K562 (cell line): ENCODE measurements around the gene HOXC10. TPM values are rescaled to one million over a fixed set of nuclear protein-coding genes. Genes with fewer than 3 reads are reported as not detected.
A peak's percentile ranks its signal among the peaks of the same experiment; 100 is the strongest.

Experiments
- ATAC-seq: fragments of 200-7000 bp; cut with Tn5 transposase; 3 replicates; pipeline ENCODE4 v1.9.1; 2020; ENCODE audit warnings: moderate library complexity
- BruUV-seq: library from RNA; stranded (reverse); fragments of 400-500 nt; replicated peaks from 2 replicates; lab custom pipeline; 2021; lab: Mats Ljungman, UMichigan
- CTCF ChIA-PET: fragments of 300-600 bp; formaldehyde crosslinking; extraction: SDS; loops from one replicate; lab custom pipeline; 2021; ENCODE audit warnings: low intra/inter-chr PET ratio; lab: Yijun Ruan, JAX
- POLR2A ChIA-PET: fragments of 300-600, 350-650 bp; sonication (Branson Sonifier 250); formaldehyde crosslinking; extraction: SDS; loops from one replicate; lab custom pipeline; 2021; ENCODE audit warnings: antibody characterized with exemption, inconsistent platforms; lab: Yijun Ruan, JAX
- DNase-seq, 4 experiments: peaks; one replicate each; pipeline versions ENCODE4 v3.0.0 to v3.0.0-alpha.2; 2011 to 2018; ENCODE audit warnings: low spot score in 3 of 4, mixed read lengths in 3 of 4; ENCODE audit errors: extremely low read depth in 1 of 4
- FAIRE-seq: peaks from 2 replicates; lab custom pipeline; 2011; peaks lifted over from hg19 to GRCh38; lab: Jason Lieb, UNC
- H2AFZ ChIP-seq: 2 replicates; pipeline ENCODE4 v1.6.0; 2011; ENCODE audit warnings: low read depth, low read length, control low read depth, inconsistent platforms
- H3K27ac ChIP-seq: fragments of 200-600 bp; 3 replicates; pipeline ENCODE4 v1.8.0; 2011; ENCODE audit warnings: low read depth, mild to moderate bottlenecking, control low read depth, inconsistent platforms, low read length, moderate library complexity, mixed read lengths; ENCODE audit errors: extremely low read depth
- H3K27me3 ChIP-seq, 2 experiments: fragments of 300-600 bp in 1 of 2; 2 replicates in 1 of 2; 3 replicates in 1 of 2; pipeline versions ENCODE4 v1.6.0 to v1.8.0; 2011; ENCODE audit warnings: inconsistent platforms in 2 of 2, low read length in 2 of 2, mild to moderate bottlenecking in 1 of 2, mixed read lengths in 1 of 2, moderate library complexity in 1 of 2; ENCODE audit not compliant: control insufficient read depth in 2 of 2, insufficient read depth in 2 of 2
- H3K36me3 ChIP-seq: fragments of 300-600 bp; 3 replicates; pipeline ENCODE4 v1.8.0; 2011; ENCODE audit warnings: mild to moderate bottlenecking, low read length, inconsistent platforms; ENCODE audit not compliant: control insufficient read depth, insufficient read depth
- H3K4me1 ChIP-seq, 2 experiments: fragments of 200-600 bp in 1 of 2; replicated peaks in 1 of 2; 2 replicates in 1 of 2; 3 replicates in 1 of 2; pipeline versions ENCODE4 v1.5.1 to v1.8.0; 2011; ENCODE audit warnings: inconsistent platforms in 2 of 2, low read length in 2 of 2, mild to moderate bottlenecking in 1 of 2, mixed read lengths in 1 of 2, moderate library complexity in 1 of 2; ENCODE audit not compliant: control insufficient read depth in 2 of 2, insufficient read depth in 2 of 2
- H3K4me2 ChIP-seq: 2 replicates; pipeline ENCODE4 v1.6.1; 2011; ENCODE audit warnings: low read length, control low read depth, inconsistent platforms, mixed read lengths; ENCODE audit not compliant: insufficient read depth
- H3K4me3 ChIP-seq: fragments of 200-600 bp; sonication (generic), shearing (Covaris generic); 2 replicates; pipeline ENCODE4 v1.5.1; 2016; ENCODE audit warnings: control low read depth, inconsistent platforms
- H3K79me2 ChIP-seq: fragments of 200-600 bp; 3 replicates; pipeline ENCODE4 v1.8.0; 2011; ENCODE audit warnings: low read length, inconsistent platforms; ENCODE audit not compliant: control insufficient read depth, insufficient read depth
- H3K9ac ChIP-seq, 2 experiments: 2 replicates each; pipeline versions ENCODE4 v1.6.0 to v1.6.1; 2011; ENCODE audit warnings: low read depth in 2 of 2, low read length in 2 of 2, control low read depth in 1 of 2, inconsistent platforms in 1 of 2, mild to moderate bottlenecking in 1 of 2, mixed read lengths in 1 of 2; ENCODE audit not compliant: insufficient read depth in 1 of 2
- H3K9me1 ChIP-seq: one replicate; pipeline ENCODE4 v1.6.0; 2011; ENCODE audit warnings: inconsistent platforms, mild to moderate bottlenecking, low read length, moderate library complexity; ENCODE audit not compliant: control insufficient read depth, insufficient read depth
- H3K9me3 ChIP-seq: replicated peaks from 2 replicates; pipeline ENCODE4 v1.5.1; 2011; ENCODE audit warnings: low read depth, low read length, inconsistent platforms; ENCODE audit not compliant: control insufficient read depth, insufficient read depth
- H4K20me1 ChIP-seq: replicated peaks from 2 replicates; pipeline ENCODE4 v1.6.1; 2011; ENCODE audit warnings: low read length, inconsistent platforms, mixed read lengths; ENCODE audit not compliant: control insufficient read depth, insufficient read depth
- ATF4 ChIP-seq: fragments of 450-650 bp; formaldehyde crosslinking; IDR thresholded peaks from 2 replicates; pipeline ENCODE4 v1.4.0; 2022; ENCODE audit warnings: mild to moderate bottlenecking, moderate library complexity
- CBFA2T3 ChIP-seq: fragments of 450-650 bp; IDR thresholded peaks from 2 replicates; pipeline ENCODE4 v1.6.1; 2017
- CBX2 ChIP-seq: fragments of 200-600 bp; sonication (generic); IDR thresholded peaks from one replicate; pipeline ENCODE4 v1.6.1; 2012; ENCODE audit warnings: mild to moderate bottlenecking, low read length, inconsistent platforms; ENCODE audit not compliant: insufficient read depth, poor library complexity, severe bottlenecking
- DPF2 ChIP-seq: fragments of 450-650 bp; IDR thresholded peaks from 2 replicates; pipeline ENCODE4 v1.6.1; 2016
- ETS1 ChIP-seq: conservative IDR thresholded peaks from 2 replicates; pipeline ENCODE4 v1.6.1; 2011; ENCODE audit warnings: low read depth, mild to moderate bottlenecking, low read length; ENCODE audit not compliant: control insufficient read depth
- GABPB1 ChIP-seq: sonication (generic); formaldehyde crosslinking; IDR thresholded peaks from 2 replicates; pipeline ENCODE4 v1.8.0; 2022; ENCODE audit warnings: mild to moderate bottlenecking, missing genetic modification reagents
- HDAC1 ChIP-seq, 2 experiments: fragments of 450-650 bp; IDR thresholded peaks; 2 replicates each; pipeline ENCODE4 v1.6.1; 2016 to 2017; ENCODE audit warnings: inconsistent platforms in 1 of 2, mild to moderate bottlenecking in 1 of 2, moderate library complexity in 1 of 2
- KLF10 ChIP-seq: fragments of 250-450 bp; sonication (Bioruptor Pico); IDR thresholded peaks from 2 replicates; pipeline ENCODE4 v1.6.1; 2021; ENCODE audit warnings: matching md5 sums
- MAX ChIP-seq: sonication (generic); formaldehyde crosslinking; IDR thresholded peaks from 2 replicates; pipeline ENCODE4 v1.9.0; 2022; ENCODE audit warnings: mild to moderate bottlenecking, missing genetic modification reagents
- POLR3G ChIP-seq: IDR thresholded peaks from 2 replicates; pipeline ENCODE4 v1.6.1; 2011; ENCODE audit not compliant: insufficient read length, insufficient replicate concordance; ENCODE audit errors: extremely low read depth
- XRCC4 ChIP-seq: IDR thresholded peaks from one replicate; pipeline ENCODE4 v1.6.1; 2011; ENCODE audit not compliant: insufficient read depth, insufficient read length; ENCODE audit errors: extremely low read depth
- ZNF253 ChIP-seq: fragments of 250-450 bp; sonication (Bioruptor Pico); conservative IDR thresholded peaks from 2 replicates; pipeline ENCODE4 v1.6.1; 2021; ENCODE audit warnings: mild to moderate bottlenecking
- WGBS: fragments of 100-300 bp; shearing (Covaris generic); methylation state at CpG from one replicate; pipeline ENCODE4 v1.1.6; 2016; ENCODE audit warnings: low coverage, mixed read lengths; ENCODE audit not compliant: insufficient coverage; ENCODE audit errors: missing lambda C conversion rate; 5-methylcytosine and 5-hydroxymethylcytosine counted together
- in situ Hi-C: fragments of 300-500 bp; cut with MboI; formaldehyde crosslinking; loops from 4 replicates; pipeline ENCODE4 v1.15.0; 2018; ENCODE audit warnings: inconsistent platforms, mixed read lengths
- intact Hi-C: fragments of 100-400 bp; cut with micrococcal nuclease; formaldehyde crosslinking; loops from 2 replicates; pipeline ENCODE4 v1.14.2; 2022
- polyA plus RNA-seq, 8 experiments: library from polyadenylated mRNA; depleted of rRNA in 4 of 8; stranded (reverse) in 5 of 8; unstranded in 3 of 8; fragments of >200 nt; fragmentation: Nextera tagmentation in 2 of 8; fragmentation: Illumina TruSeq in 1 of 8; extraction: Ambion mirVana in 2 of 8; extraction: Trizol in 1 of 8; gene quantifications; 2 replicates each; pipeline versions ENCODE4 v1.2.1 to v1.2.3, GENCODE V29; 2011 to 2014; ENCODE audit warnings: inconsistent platforms in 1 of 8, missing spikeins in 1 of 8
- total RNA-seq, 7 experiments: library from RNA; depleted of rRNA in 6 of 7; stranded (reverse); fragments of >200 nt in 6 of 7; fragmentation: Illumina TruSeq in 2 of 7; extraction: Trizol in 2 of 7; gene quantifications; 2 replicates each; pipeline versions ENCODE4 v1.2.1 to v1.2.3, GENCODE V29; 2011 to 2021; ENCODE audit warnings: low replicate concordance in 1 of 7

The HOXC10 gene
- total and polyA plus RNA-seq, 9 of the 15 experiments (the other 6 are each of a cell fraction or from before 2014, with no cell fraction given) = 0.13 to 0.77 (median 0.35) TPM; not detected in 2

- DNase-seq (no peak), ATAC-seq (no peak), FAIRE-seq (no peak)
- H2AFZ ChIP-seq = no peak overlapping the region
- ChIA-PET CTCF (no interaction called here), POLR2A (interaction anchor here (0.6 kb wide), 1 partner anchor 31 kb away, joined by 3 read pairs; no protein-coding TSS in a partner anchor)
- no peaks in the 10 kb centered on the region for H3K9me3 ChIP-seq
- no peak for TF ChIP-seq HDAC1 (IDR thresholded peaks at IDR 0.05)
- peak; percentile 42 for TF ChIP-seq CBX2
- intact Hi-C loops = no loop called here
- no peak overlapping the region for H3K4me2 ChIP-seq
- BruUV-seq = no TSS peak
- H3K36me3 ChIP-seq = no peaks in the 10 kb centered on the region
- H3K27me3 ChIP-seq = peaks cover 78 to 82% of the 10 kb centered on the region in 2 experiments
- H4K20me1 ChIP-seq = no peaks in the 10 kb centered on the region; the same call in 1 of the 2 replicates
- no peaks in the 10 kb centered on the region for H3K79me2 ChIP-seq
- in situ Hi-C loops = no loop called here
- no peak overlapping the region for H3K4me3 ChIP-seq
- H3K4me1 ChIP-seq = peaks cover 0 to 18% of the 10 kb centered on the region in 2 experiments; a peak in 4 of 5 replicates
- H3K9me1 ChIP-seq = no peaks in the 10 kb centered on the region
- 12% methylated on average over 6 of the region's 15 CpGs for WGBS
- no peak overlapping the region for H3K27ac ChIP-seq
- no peak overlapping the region for H3K9ac ChIP-seq
Measured at GRCh38 chr12:53966085-53966384, 18.9 kb upstream of the HOXC10 start.

- ChIA-PET POLR2A (interaction anchor here (0.7 kb wide), 1 partner anchor 11 kb away, joined by 4 read pairs; the partner anchor contains the start of gene HOXC12), CTCF (no interaction called here)
- no peak overlapping the region for H3K4me3 ChIP-seq
- no peaks in the 10 kb centered on the region for H3K36me3 ChIP-seq
- H3K9me3 ChIP-seq = no peaks in the 10 kb centered on the region
- no peak overlapping the region for H2AFZ ChIP-seq
- intact Hi-C loops = no loop called here
- no peak overlapping the region for H3K9ac ChIP-seq
- no peaks in the 10 kb centered on the region for H3K9me1 ChIP-seq
- H4K20me1 ChIP-seq = no peaks in the 10 kb centered on the region; the same call in 1 of the 2 replicates
- WGBS = 40% methylated on average over 35 of the region's 36 CpGs
- BruUV-seq = no TSS peak
- no peak overlapping the region for H3K4me2 ChIP-seq
- no peaks in the 10 kb centered on the region for H3K79me2 ChIP-seq
- TF ChIP-seq CBFA2T3 (no peak), KLF10 (CRISPR knock-in tag) (no peak), POLR3G (no peak), ETS1 (no peak), XRCC4 (no peak), GABPB1 (CRISPR knock-in tag) (no peak), MAX (no peak), ZNF253 (CRISPR knock-in tag) (no peak), ATF4 (no peak), DPF2 (no peak)
- in situ Hi-C loops = no loop called here
- no peak overlapping the region for H3K27ac ChIP-seq
- H3K27me3 ChIP-seq = peaks cover 73 to 82% of the 10 kb centered on the region in 2 experiments
- ATAC-seq (no peak), DNase-seq (no peak), FAIRE-seq (no peak)
- peaks cover 0 to 13% of the 10 kb centered on the region in 2 experiments; a peak in 4 of 5 replicates for H3K4me1 ChIP-seq
Measured at GRCh38 chr12:53966385-53967133, 18.4 kb upstream of the HOXC10 start.
